HUDEP-2 (cell line): ENCODE results near the gene ARX.

Source experiments
- DNase-seq, 76 experiments: peaks; one replicate each; lab custom pipeline; 2025; ENCODE audit not compliant: unreplicated experiment in 76 of 76; lab: John Stamatoyannopoulos, UW

ARX gene

DNA sequence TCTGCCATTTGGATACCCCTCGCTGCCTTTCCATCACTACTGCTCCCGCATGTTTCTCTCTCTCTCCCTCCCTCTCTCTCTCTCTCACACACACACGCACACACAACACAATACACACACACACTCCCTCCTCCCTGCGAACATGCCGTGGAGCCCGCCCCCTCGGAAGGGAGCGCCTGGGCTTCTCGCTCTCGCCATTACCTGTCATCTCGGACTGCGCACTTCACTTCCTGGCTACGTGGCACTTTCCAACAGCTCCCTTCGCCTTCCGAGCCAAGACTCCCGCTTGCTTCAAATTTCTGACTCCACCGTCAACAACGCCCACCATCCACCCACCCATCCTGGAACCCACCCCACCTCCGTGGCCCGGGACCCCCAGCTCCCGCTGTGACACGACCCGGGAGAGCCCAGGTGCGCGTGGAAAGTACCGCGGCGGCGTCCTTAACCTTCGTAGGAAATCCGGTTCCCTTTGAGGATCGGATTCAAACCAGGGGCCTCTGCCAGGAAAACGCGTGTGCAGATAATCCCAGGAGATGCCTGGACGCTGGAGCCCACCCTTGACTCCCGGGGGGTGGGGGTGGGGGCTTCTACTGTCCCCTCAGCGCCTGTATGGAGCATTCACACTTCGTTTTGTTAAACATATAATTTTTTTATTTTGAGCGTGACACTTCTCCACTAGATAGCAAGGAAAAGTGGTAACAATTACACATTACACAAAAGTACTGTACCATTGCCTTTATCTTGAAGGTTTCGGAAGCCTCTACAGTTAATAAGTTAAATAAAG lies 12.5 kb downstream of the ARX start:
- DNase-seq, result no peak

DNA sequence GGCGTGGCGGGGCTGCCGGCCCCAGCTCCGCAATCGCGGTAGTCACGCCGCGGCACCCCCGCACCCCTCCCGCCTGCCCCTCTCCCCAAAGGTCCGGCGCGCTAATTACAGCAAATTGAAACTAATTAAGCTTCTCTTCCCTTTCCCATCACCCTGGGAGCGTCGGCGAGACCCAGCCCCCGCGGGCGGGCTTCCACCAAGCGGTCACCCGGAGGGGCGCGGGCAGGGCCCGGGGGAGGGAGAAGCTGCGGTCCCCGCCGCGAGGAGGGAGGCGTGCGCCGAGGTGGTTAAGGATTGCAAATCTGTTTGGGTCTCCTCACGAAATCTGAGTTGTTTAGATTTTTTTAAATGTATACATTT lies 13.1 kb downstream of the ARX start:
- no peak for DNase-seq

DNA sequence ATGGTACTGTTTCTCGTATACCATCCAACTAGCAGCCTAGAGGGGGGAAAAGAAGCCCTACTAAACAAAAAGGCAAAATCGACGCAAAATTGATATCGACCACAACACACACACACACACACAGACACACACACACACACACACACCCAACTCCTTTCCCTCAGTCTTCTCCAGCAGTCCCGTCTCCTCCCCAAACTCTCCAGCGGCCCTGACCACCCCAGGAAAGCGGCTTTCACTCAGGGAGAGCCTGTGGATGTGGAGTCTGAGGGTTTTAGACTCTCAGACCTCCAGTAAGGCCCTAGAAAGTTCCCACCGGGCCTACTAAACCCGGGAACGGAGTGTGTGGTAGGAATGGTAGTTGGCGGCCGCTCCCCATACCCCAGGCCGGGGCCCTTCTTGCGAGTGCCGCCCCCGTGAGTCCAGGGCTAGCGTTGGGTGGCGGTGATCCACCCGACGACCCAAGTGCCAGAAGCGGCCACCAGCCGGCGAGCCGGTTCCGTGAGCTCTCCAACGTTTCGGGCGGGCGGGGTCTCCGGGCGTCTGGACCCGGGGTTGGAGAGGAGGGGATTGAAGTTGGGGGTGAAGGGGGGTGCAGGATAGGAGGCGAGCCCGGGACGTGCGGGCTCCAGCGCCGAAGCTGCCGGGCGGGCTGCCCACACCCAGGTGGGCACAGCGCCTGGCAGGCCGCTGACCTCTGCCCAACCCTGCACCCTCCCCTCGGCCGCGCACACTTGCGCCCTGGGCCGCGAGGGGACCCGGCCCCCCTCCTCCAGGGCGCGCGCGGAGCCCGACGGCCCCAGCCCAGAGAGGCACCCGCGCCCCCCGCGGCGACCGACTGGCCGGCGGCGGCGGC lies 13.7 kb downstream of the ARX start:
- no peak for DNase-seq

DNA sequence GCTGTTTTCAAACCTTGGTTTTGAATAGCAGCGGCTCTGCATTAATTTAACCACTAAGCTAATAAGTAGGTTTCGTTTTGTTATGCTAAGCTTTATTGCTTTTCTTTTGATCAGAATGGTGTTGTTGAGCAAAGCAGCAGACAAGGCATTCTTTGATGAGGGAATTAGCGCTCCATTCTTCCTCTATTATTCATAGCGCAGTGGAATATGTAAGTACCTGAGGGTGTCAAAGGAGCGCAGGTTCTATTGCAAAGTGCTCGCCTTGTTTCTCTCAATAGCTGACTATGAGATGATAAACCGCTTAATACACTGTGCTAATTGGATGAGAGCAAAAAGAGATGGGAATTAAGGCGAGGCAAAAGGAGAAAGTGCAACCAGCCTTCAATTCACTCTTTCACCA lies 16.3 kb downstream of the ARX start:
- DNase-seq, result no peak

DNA sequence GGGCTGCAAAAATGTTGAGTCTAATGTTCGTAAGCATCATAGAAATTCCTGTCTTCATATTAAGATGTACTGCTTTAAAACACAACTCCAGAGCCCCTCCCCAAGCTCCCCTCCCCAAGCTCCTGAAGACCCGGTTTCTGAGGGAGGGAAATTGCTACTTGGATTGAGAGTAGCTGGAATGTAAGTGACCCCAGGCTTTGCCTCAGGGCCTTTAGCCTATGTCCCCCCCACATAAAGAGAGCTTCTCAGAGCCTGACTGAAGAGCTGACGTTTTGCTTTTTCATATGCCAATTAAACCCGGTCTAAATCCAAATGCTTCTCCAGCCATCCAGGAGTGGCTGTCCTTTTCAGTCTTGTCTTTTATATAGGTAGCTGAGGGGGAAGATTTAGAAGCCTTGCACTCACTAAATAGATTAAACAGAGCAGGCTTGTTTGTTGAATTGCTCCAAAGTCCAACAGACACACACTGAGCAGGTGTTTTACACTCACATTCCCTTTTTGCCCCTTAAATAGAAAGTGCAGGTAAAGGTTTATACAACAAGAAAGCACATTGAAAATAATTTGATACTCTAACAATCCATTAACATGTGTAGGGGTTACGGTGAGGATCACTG lies 19.6 kb downstream of the ARX start:
- no peak for DNase-seq

DNA sequence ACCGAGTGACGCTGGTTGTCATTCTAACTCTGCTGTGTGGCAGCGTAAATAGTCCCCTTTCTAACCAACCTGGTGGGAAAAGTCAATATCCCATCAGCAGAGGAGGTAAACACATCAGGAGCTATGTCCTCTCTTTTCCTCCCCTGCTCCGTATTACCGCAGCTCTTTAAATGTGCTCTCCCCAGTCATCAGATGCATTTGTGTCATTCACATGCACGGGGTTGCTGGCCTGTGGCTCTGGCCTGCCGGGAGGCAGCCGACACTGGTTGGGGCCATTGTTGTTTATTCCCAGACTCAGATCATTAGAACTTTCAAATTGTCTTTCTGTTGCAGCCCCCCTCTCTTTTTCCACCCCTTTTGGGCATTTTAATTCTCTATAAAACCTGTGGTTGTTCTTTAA lies 21.9 kb downstream of the ARX start:
- no peak for DNase-seq

DNA sequence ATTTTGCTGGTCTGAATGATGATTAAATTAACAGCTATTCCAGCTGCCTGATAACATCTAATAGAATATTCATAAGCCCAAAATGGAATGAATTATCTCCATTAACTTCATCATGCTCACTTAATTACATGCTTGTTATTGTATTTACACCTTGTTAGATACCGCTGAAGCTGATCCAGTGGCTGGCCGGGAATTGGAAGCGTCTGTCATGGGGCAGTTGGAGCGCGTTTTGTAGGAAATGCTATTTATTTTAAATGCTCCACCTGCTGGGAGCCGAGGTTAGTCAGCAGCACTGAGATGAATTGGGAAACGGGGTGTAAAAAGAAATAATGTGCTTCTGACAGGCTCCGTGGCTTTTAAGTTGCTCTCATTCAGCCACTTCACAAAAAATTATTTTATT lies 25.2 kb downstream of the ARX start:
- DNase-seq, result no peak

DNA sequence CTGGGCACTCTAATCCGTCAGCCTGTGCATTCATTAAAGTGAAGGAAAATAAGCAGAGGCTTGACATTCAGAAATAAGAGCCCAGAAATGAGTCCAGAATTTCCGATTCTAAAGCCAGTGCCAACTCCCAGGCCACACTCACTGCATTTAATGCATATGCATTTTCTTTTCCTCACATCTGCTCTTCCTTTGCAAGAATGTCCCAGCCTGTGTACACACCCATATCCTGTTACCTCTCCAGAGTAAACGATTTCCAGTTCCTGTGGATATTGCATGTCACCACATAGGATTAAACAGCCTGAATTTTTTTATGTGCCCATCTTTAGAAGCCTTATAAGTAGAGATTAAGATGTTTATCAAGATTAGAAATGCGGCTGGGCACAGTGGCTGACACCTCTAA lies 27.5 kb downstream of the ARX start:
- no peak for DNase-seq

DNA sequence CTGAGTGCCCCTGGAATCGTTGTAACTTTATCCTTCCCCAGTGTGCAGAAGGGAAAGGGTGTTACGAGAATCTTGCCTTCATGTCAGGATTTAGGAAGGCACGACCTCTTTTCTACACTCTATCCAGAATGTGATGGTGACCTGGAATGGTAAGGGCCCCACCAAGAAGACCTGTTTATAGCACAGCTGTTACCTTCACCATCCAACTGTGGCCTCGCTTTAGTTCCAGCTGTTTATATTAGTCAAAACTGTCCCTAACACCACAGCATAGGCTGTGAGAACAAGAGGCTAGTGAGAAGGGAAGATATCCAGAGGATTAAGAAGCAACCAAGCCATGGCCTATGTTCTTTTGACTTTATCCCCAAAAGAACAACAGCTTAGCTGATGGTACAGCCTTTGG lies 28.0 kb downstream of the ARX start:
- DNase-seq, result no peak

DNA sequence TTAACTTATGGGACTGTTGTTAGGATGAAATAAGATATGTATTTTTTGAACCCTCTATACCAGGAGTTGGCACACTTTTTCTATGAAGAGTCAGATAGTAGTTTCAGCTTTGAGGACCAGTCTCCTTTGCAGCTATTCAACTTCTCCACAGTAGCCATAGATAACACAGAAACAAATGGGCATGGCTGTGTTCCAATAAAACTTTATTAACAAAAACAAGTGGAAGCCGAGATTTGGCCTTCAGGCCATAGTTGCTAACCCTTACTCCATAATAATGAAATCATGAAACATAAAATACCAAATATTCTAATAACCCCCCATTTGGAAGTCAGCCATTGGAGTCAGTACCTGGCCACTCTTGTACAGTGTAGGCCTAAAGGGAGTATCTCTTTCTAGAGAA lies 30.6 kb downstream of the ARX start:
- DNase-seq, result no peak

DNA sequence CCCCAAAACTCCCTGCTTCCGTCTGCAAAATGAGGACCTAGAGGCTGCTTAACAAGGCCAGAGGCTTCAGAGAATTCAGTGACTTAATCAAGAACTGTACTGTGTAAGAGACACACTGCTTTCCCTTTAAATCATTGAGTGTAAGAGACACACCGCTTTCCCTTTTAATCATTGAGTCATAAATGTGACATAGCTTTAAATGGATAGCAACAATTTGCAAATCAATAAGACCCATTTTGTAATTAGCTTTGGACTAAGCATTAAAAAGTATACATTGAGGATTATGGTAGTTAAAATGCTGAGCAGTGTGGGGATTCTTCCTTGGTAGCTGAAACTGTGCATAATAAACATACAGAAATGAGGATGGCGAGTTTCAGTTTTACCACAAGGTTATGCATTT lies 31.8 kb downstream of the ARX start:
- DNase-seq, result no peak

DNA sequence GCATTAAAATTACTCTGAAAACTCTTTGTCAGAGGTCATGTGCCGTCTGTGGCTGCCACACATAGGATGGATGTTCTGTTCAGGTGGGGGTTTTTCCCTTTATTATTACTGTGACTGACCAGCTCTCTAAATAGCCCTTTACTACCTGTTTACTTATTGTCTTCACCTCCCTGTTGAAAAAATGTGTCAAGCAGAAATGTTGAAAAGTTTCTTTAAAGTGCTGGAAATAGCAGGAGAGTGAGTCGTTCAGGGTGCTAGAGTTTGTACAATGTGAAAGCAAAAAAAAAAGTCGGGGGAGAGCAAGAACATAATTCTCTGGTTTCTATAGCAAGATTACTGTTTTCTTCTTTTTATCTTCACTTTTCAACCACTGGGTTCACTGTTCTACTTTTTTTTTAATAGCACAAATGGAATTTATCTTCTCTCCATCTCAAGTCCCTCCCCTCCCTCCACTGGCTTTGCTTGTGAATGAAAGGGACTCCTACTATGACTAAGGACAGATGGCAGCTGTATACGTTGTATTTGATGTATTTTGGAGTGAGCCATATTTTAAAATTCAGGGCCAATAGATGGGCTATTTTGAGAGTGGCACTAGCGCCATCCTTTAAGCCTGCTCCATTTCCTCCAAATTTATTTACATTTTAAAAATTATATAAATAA lies 33.3 kb downstream of the ARX start:
- DNase-seq, result no peak

DNA sequence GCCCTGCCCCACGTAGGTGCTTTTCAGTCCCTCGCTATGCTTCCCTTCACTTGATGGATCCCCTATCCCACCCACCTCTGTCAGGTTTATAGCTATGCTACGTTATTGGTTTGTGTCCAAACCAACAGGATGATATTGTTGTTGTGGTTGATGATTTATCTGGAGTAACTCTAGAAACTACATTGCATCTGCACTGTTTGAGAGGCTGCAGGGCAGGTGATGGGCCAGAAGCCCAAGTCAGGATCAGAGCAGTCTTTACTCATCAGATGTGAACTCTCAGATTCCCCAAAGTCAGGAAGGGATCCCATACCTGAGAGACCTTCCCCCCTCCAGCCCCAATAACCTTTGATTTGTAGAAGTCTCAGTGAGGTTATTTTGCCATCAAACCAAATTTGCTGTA lies 34.7 kb downstream of the ARX start:
- DNase-seq, result no peak

DNA sequence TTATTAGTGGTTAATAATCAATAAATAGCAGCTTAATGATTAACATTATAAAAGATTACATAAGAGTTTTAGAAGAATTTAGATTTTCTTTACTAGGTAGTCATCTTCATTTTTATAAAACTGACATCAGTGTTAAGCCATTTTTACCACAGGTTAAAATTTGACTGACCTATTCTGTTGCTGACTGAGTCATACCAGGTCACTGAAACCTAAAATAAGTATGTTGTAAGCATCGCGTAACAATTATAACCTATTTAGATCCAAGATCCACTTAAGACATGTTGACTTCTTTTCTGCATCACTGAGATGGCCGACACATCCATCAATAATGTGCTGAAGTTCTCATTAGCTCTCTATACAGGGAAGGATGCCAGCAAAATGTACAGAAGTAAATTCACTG lies 36.7 kb downstream of the ARX start:
- no peak for DNase-seq

DNA sequence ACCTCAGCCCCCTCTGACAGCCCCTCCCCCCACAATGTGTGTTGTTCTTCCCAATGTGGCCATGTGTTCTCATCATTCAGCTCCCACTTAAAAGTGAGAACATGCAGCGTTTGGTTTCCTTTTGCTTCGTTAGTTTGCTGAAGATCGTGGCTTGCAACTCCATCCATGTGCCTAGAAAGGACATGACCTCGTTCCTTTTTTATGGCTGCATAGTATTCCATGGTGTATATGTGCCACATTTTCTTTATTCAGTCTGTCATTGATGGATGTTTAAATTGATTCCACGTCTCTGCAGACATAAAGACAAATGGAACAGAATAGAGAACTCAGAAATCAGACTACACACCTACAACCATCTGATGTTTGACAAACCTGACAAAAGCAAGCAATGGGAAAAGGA lies 46.0 kb downstream of the ARX start:
- no peak for DNase-seq

DNA sequence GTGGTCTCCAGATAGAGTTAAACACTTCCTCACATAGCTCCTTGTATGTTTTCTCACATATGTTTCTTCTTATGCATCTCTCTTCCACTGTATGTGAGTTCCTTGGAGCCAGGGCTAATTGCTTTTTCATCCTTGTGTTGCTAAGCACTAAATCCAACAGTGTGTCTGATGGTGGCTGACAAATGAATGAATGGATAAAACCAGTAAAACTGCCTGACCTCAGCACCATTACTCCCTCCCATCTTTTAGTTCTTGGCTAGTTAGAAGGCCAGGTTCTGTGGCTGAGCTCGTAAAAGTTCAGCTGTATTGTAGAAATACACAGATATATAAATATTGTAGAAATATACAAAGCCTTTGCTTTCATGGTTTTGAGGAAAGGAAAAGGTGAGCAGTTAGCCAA lies 50.4 kb downstream of the ARX start:
- no peak for DNase-seq

DNA sequence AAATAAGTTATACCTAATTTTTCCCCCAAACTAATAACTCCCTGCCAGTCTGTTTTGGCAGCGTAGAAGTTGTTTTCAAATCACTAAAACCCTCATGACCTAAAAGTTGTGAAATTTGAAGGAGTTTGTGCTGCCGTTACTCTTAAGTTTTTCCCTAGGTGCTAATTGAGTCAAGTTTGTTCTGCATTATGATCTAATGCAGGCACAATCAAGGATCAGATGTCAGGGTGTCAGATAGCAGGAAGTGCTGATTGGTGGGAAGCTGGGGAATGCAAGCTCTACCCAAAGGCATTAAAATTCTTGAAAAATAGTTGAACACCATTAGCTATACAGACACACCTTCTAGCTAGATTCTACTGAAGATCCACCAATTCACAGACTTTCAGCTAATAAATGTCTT lies 51.9 kb downstream of the ARX start:
- no peak for DNase-seq

DNA sequence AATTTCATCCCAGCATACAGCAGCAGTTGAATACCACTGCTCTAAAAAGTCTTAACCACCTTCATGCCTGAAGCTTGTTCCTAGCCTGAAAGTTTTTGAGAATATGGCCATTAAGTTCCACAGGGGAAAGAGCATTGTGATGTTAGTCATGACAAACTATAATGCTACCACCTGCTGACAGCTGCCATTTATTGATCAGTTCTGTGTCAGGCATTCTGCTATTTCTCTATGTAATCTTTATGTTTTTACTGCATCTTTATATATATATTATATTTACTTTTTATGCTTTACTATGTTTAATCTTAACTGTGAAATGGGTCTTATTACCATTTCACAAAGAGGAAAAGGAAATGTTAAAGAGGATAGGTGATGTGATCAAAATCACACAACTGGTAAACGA lies 54.0 kb downstream of the ARX start:
- DNase-seq, result no peak

DNA sequence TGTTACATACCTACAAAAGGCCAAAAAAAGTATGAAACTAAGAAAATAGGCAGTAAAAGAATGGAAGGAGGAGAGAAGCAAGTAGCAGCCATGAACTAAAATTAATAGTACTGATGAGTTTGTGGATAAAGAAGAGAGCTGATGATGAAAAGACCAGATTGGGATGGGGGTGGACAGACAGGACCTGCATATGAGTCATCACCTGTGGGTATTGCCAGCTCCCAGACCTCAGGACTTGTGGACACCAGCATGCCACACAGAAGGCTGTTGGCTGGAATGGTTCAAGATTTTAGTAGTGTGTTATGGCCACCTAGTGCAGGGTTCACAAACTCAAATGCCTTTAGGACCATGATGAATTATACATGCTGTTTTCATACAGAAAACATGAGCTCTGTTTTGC lies 58.9 kb downstream of the ARX start:
- no peak for DNase-seq

DNA sequence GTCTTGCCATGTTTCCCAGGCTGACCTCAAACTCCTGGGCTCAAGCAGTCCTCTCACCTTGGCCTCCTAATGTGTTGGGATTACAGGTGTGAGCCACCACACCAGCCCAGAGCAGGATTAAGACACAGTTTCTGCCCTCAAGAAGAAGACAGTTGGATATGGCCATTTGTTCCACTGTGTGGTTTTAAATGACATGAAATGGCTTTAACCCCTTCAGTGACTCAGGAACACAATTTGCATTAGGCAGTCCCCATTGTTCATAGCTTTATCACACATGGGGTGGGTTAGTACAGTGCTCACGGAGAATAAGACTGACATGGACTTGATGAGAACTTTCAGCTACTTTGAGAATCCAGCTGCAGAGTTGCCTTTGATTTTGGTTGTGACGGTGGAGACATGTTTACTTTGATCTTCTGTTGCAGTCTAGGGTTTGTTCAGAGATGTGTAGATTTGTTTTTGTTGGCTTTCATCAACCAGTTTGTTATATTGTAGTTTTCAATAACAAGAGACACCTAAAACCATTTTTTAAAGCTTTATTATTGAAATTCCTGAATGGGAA lies 60.3 kb downstream of the ARX start:
- DNase-seq, result no peak

DNA sequence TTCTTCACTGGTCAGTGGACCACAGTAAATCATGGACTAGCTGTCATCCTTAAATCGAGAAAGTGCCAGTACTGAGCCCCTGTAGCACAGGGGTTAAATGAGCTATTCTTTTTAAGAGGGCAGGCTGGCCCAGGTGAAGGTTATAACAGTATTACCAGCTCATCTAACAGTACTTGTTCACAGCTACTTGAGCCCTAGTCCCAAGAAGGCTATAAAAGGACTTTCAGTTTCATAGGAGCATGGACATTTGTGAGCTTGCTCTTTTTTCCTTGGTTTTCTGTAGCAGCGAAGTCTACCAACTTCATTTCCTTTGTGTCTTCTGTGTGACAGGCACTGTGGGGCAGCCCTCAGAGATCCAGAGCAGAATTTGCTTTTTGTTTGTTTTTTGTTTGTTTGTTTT lies 61.0 kb downstream of the ARX start:
- no peak for DNase-seq
